ENCODE data around the gene DEPDC5.

DNA sequence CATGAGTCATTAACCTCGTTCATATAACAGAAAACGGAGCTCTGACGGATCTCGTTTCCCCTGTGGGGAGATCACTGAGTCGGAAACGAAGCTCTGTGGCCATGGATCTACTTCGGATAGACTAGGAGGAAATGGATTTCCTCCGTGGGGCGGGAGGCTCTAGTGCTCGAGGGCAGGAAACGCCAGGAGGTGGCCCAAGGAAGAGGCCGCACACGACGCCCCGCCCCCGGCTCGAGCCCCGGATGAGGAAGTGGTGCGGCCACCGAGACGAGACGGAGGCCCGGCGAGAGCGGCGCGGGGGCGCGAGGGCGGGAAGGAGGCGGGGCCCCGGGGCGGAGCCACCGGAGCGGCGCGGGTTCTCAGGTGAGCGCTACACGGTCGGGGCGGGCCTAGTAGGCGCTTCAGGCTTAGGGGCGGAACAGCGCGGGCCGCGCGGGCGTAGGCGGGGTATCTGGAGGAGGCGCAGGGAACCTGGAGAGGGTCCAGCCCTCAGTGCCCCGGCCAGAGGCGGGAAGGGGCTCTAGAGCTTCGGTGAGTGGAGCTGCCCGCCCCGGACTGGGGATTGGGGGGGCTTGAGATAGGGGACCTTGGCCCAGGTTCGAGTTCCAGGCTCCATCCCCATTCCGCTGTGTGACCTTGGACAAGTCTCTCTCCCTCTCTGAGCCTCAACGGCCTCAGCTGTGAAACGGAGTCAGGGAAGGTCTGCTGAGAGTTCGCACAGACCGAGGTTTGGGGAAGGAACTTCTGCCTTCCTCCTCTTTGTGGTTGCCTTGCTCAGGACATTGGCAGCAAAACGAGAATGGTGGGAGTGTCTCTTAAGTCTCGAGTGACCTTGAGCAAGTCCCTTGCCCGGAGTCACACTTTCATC lies at the start of gene DEPDC5:
- TF ChIP-seq, protein P1, sequence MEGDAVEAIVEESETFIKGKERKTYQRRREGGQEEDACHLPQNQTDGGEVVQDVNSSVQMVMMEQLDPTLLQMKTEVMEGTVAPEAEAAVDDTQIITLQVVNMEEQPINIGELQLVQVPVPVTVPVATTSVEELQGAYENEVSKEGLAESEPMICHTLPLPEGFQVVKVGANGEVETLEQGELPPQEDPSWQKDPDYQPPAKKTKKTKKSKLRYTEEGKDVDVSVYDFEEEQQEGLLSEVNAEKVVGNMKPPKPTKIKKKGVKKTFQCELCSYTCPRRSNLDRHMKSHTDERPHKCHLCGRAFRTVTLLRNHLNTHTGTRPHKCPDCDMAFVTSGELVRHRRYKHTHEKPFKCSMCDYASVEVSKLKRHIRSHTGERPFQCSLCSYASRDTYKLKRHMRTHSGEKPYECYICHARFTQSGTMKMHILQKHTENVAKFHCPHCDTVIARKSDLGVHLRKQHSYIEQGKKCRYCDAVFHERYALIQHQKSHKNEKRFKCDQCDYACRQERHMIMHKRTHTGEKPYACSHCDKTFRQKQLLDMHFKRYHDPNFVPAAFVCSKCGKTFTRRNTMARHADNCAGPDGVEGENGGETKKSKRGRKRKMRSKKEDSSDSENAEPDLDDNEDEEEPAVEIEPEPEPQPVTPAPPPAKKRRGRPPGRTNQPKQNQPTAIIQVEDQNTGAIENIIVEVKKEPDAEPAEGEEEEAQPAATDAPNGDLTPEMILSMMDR (IDR thresholded peaks at IDR 0.05; ENCODE audit: low read depth, low read length, poor library complexity, severe bottlenecking): no peak
- no peak for TF ChIP-seq EZH2phosphoT487 (IDR thresholded peaks at IDR 0.05; ENCODE audit: borderline replicate concordance, low read length)
